ENCODE results near the gene GRID2IP.
"Not testable (repeated sequence)": the region's sequence is repeated elsewhere in the genome, so short reads cannot be mapped to it uniquely, and the experiment has no call there.

DNA sequence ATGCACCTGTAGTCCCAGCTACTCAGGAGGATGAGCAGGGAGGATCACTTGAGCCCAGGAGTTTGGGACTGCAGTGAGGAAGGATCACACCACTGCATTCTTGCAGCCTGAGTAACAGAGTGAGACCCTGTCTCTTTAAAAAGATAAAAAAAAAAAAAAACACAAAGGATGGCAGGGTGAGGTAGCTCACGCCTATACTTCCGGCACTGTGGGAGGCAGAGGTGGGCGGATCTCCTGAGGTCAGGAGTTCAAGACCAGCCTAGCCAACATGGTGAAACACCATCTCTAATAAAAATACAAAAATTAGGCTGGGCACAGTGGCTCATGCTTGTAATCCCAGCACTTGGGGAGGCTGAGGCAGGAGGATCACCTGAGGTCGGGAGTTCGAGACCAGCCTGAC lies 87.7 kb downstream of the GRID2IP start:
- TF ChIP-seq POLR2AphosphoS5, POLR2A (IDR thresholded peaks at IDR 0.05): not testable (repeated sequence)

All from prostate gland (tissue), 1 donor.